GM23248 (cell line): ENCODE results near the gene ZNRD2. TPM values are rescaled to one million over a fixed set of nuclear protein-coding genes. Genes with fewer than 3 reads are reported as not detected.
A peak's percentile ranks its signal among the peaks of the same experiment; 100 is the strongest.
"Not testable (repeated sequence)": the region's sequence is repeated elsewhere in the genome, so short reads cannot be mapped to it uniquely, and the experiment has no call there.

Source experiments
- DNase-seq: peaks from one replicate; pipeline ENCODE4 v3.0.0-alpha.2; 2015
- H2AFZ ChIP-seq: fragments of 200-600 bp; sonication (generic); 2 replicates; pipeline ENCODE4 v1.6.1; 2016; ENCODE audit warnings: antibody characterized with exemption
- H3F3A ChIP-seq: fragments of 200-600 bp; sonication (generic); 2 replicates; pipeline ENCODE4 v1.6.1; 2016; ENCODE audit warnings: mild to moderate bottlenecking, antibody characterized with exemption, mixed run types; ENCODE audit not compliant: insufficient read depth
- H3K27ac ChIP-seq: fragments of 200-600 bp; sonication (generic); 2 replicates; pipeline ENCODE4 v1.5.1; 2016; ENCODE audit warnings: mild to moderate bottlenecking
- H3K27me3 ChIP-seq: fragments of 200-600 bp; sonication (generic); replicated peaks from 2 replicates; pipeline ENCODE4 v1.6.1; 2016; ENCODE audit warnings: mild to moderate bottlenecking; ENCODE audit not compliant: insufficient read depth
- H3K36me3 ChIP-seq: fragments of 200-600 bp; sonication (generic); 2 replicates; pipeline ENCODE4 v1.6.1; 2016; ENCODE audit warnings: low read depth, mild to moderate bottlenecking
- H3K4me1 ChIP-seq: fragments of 200-600 bp; sonication (generic); 2 replicates; pipeline ENCODE4 v1.6.1; 2016; ENCODE audit warnings: mild to moderate bottlenecking; ENCODE audit not compliant: insufficient read depth
- H3K4me2 ChIP-seq: fragments of 200-600 bp; sonication (generic); one replicate; pipeline ENCODE4 v1.6.1; 2016; ENCODE audit warnings: mild to moderate bottlenecking; ENCODE audit not compliant: unreplicated experiment
- H3K4me3 ChIP-seq: fragments of 200-600 bp; sonication (generic); 2 replicates; pipeline ENCODE4 v1.5.1; 2016; ENCODE audit warnings: mild to moderate bottlenecking
- H3K79me2 ChIP-seq: fragments of 200-600 bp; sonication (generic); 2 replicates; pipeline ENCODE4 v1.6.1; 2016; ENCODE audit warnings: mild to moderate bottlenecking; ENCODE audit not compliant: insufficient read depth
- H3K9ac ChIP-seq: fragments of 200-600 bp; sonication (generic); 2 replicates; pipeline ENCODE4 v1.6.1; 2016; ENCODE audit warnings: mild to moderate bottlenecking
- H3K9me2 ChIP-seq: fragments of 200-600 bp; sonication (generic); 2 replicates; pipeline ENCODE4 v1.6.1; 2016; ENCODE audit warnings: mixed run types, mild to moderate bottlenecking, moderate library complexity; ENCODE audit not compliant: insufficient read depth
- H3K9me3 ChIP-seq: fragments of 200-600 bp; sonication (generic); one replicate; pipeline ENCODE4 v1.6.1; 2017; ENCODE audit warnings: low read depth
- H4K20me1 ChIP-seq: fragments of 200-600 bp; sonication (generic); 2 replicates; pipeline ENCODE4 v1.6.0; 2016; ENCODE audit not compliant: insufficient read depth
- EZH2 ChIP-seq: fragments of 200-600 bp; sonication (generic); IDR thresholded peaks from 2 replicates; pipeline ENCODE4 v1.6.1; 2018; ENCODE audit warnings: antibody characterized with exemption, mild to moderate bottlenecking; ENCODE audit not compliant: insufficient read depth, poor library complexity, severe bottlenecking
- EZH2phosphoT487 ChIP-seq: fragments of 200-600 bp; sonication (generic); IDR thresholded peaks from 2 replicates; pipeline ENCODE4 v1.6.1; 2018; ENCODE audit warnings: antibody characterized with exemption, moderate library complexity, mild to moderate bottlenecking, low read depth; ENCODE audit not compliant: insufficient read depth
- WGBS, 2 experiments: methylation state at CpG; one replicate each; pipeline ENCODE4 v1.1.6; 2015 to 2017; ENCODE audit warnings: low lambda C conversion rate in 2 of 2, low coverage in 1 of 2; ENCODE audit errors: missing lambda C conversion rate in 2 of 2; 5-methylcytosine and 5-hydroxymethylcytosine counted together
- in situ Hi-C: fragments of 300-500 bp; cut with MboI; formaldehyde crosslinking; loops from 2 replicates; pipeline ENCODE4 v1.15.0; 2020
- polyA plus RNA-seq: library from polyadenylated mRNA; unstranded; fragments of >200 nt; fragmentation: Nextera tagmentation; extraction: Ambion mirVana; gene quantifications from 2 replicates; pipeline ENCODE4 v1.2.1, GENCODE V29; 2016
- total RNA-seq: library from RNA; depleted of rRNA; stranded (reverse); fragments of >200 nt; shearing (Covaris generic); gene quantifications from 2 replicates; pipeline ENCODE4 v1.2.3, GENCODE V29; 2014; rRNA removed

The ZNRD2 gene
- 41.9 and 54.5 TPM in 2 replicates for total RNA-seq
- 69.3 and 74.9 TPM in 2 replicates for polyA plus RNA-seq

GRCh38 chr11:65569973-65570918, at the start of gene ZNRD2:
Gene ZNRD2 (plus strand): TSS chr11:65570477. CDS start chr11:65570492, 15 bp downstream.
- peak within 1 kb of the TSS; percentile 89 for H2AFZ ChIP-seq
- H3K79me2 ChIP-seq: peaks cover 60% of the 10 kb centered on the region
- H3K9me3 ChIP-seq: no peaks in the 10 kb centered on the region
- H3F3A ChIP-seq: peaks cover 17% of the 10 kb centered on the region
- H3K27me3 ChIP-seq: no peaks in the 10 kb centered on the region
- peak within 1 kb of the TSS; percentile 89 for H3K27ac ChIP-seq
- no peaks in the 10 kb centered on the region for H4K20me1 ChIP-seq
- 0 to 2% methylated on average over 62 to 86 of the region's 89 CpGs for WGBS, 2 experiments
- peak within 1 kb of the TSS; percentile 92 for H3K9ac ChIP-seq
- no peaks in the 10 kb centered on the region for H3K9me2 ChIP-seq
- TF ChIP-seq EZH2phosphoT487 (no peak), EZH2 (no peak)
- in situ Hi-C loops: no loop called here
- peaks cover 42% of the 10 kb centered on the region for H3K4me1 ChIP-seq
- peak within 1 kb of the TSS; percentile 87 for H3K4me2 ChIP-seq
- H3K36me3 ChIP-seq: no peaks in the 10 kb centered on the region
- peak; percentile 100 for DNase-seq
- peak within 1 kb of the TSS; percentile 92 for H3K4me3 ChIP-seq

GRCh38 chr11:65521777-65522521, 48.3 kb upstream of the ZNRD2 start:
- H3K9ac ChIP-seq, in situ Hi-C loops, H3K27me3 ChIP-seq, H4K20me1 ChIP-seq, H2AFZ ChIP-seq, H3K4me2 ChIP-seq, H3K36me3 ChIP-seq, H3K9me2 ChIP-seq, H3K9me3 ChIP-seq, H3K27ac ChIP-seq, DNase-seq, H3K4me3 ChIP-seq, H3F3A ChIP-seq: not testable (repeated sequence)
- peaks cover 18% of the 10 kb centered on the region for H3K4me1 ChIP-seq
- 88% methylated on average over 20 of the region's 20 CpGs for WGBS, 2 experiments
- peaks cover 20% of the 10 kb centered on the region for H3K79me2 ChIP-seq

- in situ Hi-C loops, H3K4me2 ChIP-seq, H3K27me3 ChIP-seq, H3K27ac ChIP-seq, DNase-seq, H2AFZ ChIP-seq, H4K20me1 ChIP-seq, H3F3A ChIP-seq, H3K9me2 ChIP-seq, H3K9me3 ChIP-seq, H3K9ac ChIP-seq, H3K4me3 ChIP-seq: not testable (repeated sequence)
- peaks cover 31% of the 10 kb centered on the region for H3K79me2 ChIP-seq
- peaks cover 18% of the 10 kb centered on the region for H3K4me1 ChIP-seq
- peaks cover 12% of the 10 kb centered on the region for H3K36me3 ChIP-seq
- 96 to 98% methylated on average over 18 of the region's 18 CpGs for WGBS, 2 experiments
These were observed 47.3 kb upstream of the ZNRD2 start for GRCh38 chr11:65522718-65523630.

GRCh38 chr11:65523631-65523968, 46.7 kb upstream of the ZNRD2 start:
- H3K4me3 ChIP-seq: not testable (repeated sequence)

More at GRCh38 chr11:65523631-65523968, 46.7 kb upstream of the ZNRD2 start:
- H4K20me1 ChIP-seq, in situ Hi-C loops, H3K27me3 ChIP-seq, H3K4me2 ChIP-seq, DNase-seq, H2AFZ ChIP-seq, H3K9me3 ChIP-seq, H3K27ac ChIP-seq, H3F3A ChIP-seq, H3K9ac ChIP-seq, H3K9me2 ChIP-seq: not testable (repeated sequence)
- Histone ChIP-seq H3K4me1 (peaks cover 18% of the 10 kb centered on the region), H3K79me2 (peaks cover 37% of the 10 kb centered on the region), H3K36me3 (peaks cover 15% of the 10 kb centered on the region)
- WGBS, 2 experiments: 97 to 98% methylated on average over 7 of the region's 7 CpGs
